Uterus (tissue), 4 donors: ENCODE measurements around the gene VRK3. TPM values are rescaled to one million over a fixed set of nuclear protein-coding genes. Genes with fewer than 3 reads are reported as not detected.
A peak's percentile ranks its signal among the peaks of the same experiment; 100 is the strongest.

Source experiments
- DNase-seq, 2 donors: peaks; one replicate each; pipeline ENCODE4 v3.0.0-alpha.2; 2019 to 2020
- H3K27ac ChIP-seq, 2 donors: fragments of 200-600 bp; sonication (generic); 1 replicate in 1 of 2; 2 replicates in 1 of 2; pipeline ENCODE4 v1.5.1; 2016 to 2018
- H3K27me3 ChIP-seq, 2 donors: fragments of 200-600 bp; sonication (generic); one replicate each; pipeline ENCODE4 v1.5.1; 2018 to 2019; ENCODE audit warnings: control low read depth in 1 of 2
- H3K36me3 ChIP-seq, 2 donors: fragments of 200-600 bp; sonication (generic); one replicate each; pipeline ENCODE4 v1.5.1; 2019; ENCODE audit warnings: control low read depth in 1 of 2
- H3K4me1 ChIP-seq, 2 donors: fragments of 200-600 bp; sonication (generic); one replicate each; pipeline ENCODE4 v1.5.1; 2018 to 2019; ENCODE audit warnings: control low read depth in 1 of 2
- H3K4me3 ChIP-seq, 2 donors: fragments of 200-600 bp; sonication (generic); 1 replicate in 1 of 2; 2 replicates in 1 of 2; pipeline ENCODE4 v1.5.1; 2018 to 2019; ENCODE audit warnings: mild to moderate bottlenecking in 1 of 2
- H3K9me3 ChIP-seq, 2 donors: fragments of 200-600 bp; sonication (generic); one replicate each; pipeline ENCODE4 v1.5.1; 2019; ENCODE audit warnings: control low read depth in 1 of 2
- POLR2A ChIP-seq, 2 donors: fragments of 450-650 bp; IDR thresholded peaks; one replicate each; pipeline ENCODE4 v1.6.1; 2016; ENCODE audit warnings: antibody characterized with exemption in 2 of 2, mild to moderate bottlenecking in 1 of 2, moderate library complexity in 1 of 2
- intact Hi-C: fragments of 100-400 bp; cut with DNase I; formaldehyde crosslinking; loops from one replicate; pipeline ENCODE4 v1.15.1; 2023; ENCODE audit warnings: low total_unique reads
- total RNA-seq, 4 donors: library from RNA; depleted of rRNA in 3 of 4; stranded (reverse); fragments of >200 nt in 3 of 4; gene quantifications; one replicate each; pipeline versions ENCODE4 v1.1.0 to v1.2.4, GENCODE V29; 2014 to 2023
- TF ChIP-seq, protein P1 (sequence below), 4 experiments: fragments of 200-600 bp in 2 of 4; fragments of 450-650 bp in 2 of 4; sonication (generic) in 2 of 4; IDR thresholded peaks; one replicate each; pipeline ENCODE4 v1.5.1; 2016 to 2019; ENCODE audit warnings: antibody characterized with exemption in 4 of 4, mild to moderate bottlenecking in 2 of 4, moderate library complexity in 1 of 4
- donor health status: DM: yes; HTN: yes; CAD: no.

VRK3 gene
- total RNA-seq, 4 donors from 2014 or later: 1.5 to 68.8 (median 37.1) TPM

GRCh38 chr19:50030225-50030624 is 5.1 kb upstream of the VRK3 start:
- no peaks in the 10 kb centered on the region for H3K9me3 ChIP-seq
- intact Hi-C loops: no loop called here
- no peak overlapping the region for H3K27ac ChIP-seq
- H3K36me3 ChIP-seq: no peaks in the 10 kb centered on the region
- H3K4me1 ChIP-seq: peaks cover 0 to 9% of the 10 kb centered on the region in 2 donors
- no peak for TF ChIP-seq POLR2A (IDR thresholded peaks at IDR 0.05)
- TF ChIP-seq, protein P1, sequence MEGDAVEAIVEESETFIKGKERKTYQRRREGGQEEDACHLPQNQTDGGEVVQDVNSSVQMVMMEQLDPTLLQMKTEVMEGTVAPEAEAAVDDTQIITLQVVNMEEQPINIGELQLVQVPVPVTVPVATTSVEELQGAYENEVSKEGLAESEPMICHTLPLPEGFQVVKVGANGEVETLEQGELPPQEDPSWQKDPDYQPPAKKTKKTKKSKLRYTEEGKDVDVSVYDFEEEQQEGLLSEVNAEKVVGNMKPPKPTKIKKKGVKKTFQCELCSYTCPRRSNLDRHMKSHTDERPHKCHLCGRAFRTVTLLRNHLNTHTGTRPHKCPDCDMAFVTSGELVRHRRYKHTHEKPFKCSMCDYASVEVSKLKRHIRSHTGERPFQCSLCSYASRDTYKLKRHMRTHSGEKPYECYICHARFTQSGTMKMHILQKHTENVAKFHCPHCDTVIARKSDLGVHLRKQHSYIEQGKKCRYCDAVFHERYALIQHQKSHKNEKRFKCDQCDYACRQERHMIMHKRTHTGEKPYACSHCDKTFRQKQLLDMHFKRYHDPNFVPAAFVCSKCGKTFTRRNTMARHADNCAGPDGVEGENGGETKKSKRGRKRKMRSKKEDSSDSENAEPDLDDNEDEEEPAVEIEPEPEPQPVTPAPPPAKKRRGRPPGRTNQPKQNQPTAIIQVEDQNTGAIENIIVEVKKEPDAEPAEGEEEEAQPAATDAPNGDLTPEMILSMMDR (IDR thresholded peaks at IDR 0.05): no peak
- no peak for DNase-seq
- H3K27me3 ChIP-seq: no peaks in the 10 kb centered on the region
- no peak overlapping the region for H3K4me3 ChIP-seq

GRCh38 chr19:50026550-50026906 is 1.4 kb upstream of the VRK3 start:
- DNase-seq: no peak
- no peak overlapping the region for H3K27ac ChIP-seq
- no peaks in the 10 kb centered on the region for H3K9me3 ChIP-seq
- no peak for TF ChIP-seq POLR2A (IDR thresholded peaks at IDR 0.05)
- TF ChIP-seq, protein P1 (IDR thresholded peaks at IDR 0.05): no peak
- no peaks in the 10 kb centered on the region for H3K27me3 ChIP-seq
- peak overlapping the region; percentile 81 to 97 for H3K4me3 ChIP-seq
- intact Hi-C loops: no loop called here
- peaks cover 0 to 14% of the 10 kb centered on the region in 2 donors for H3K4me1 ChIP-seq
- H3K36me3 ChIP-seq: no peaks in the 10 kb centered on the region

DNA sequence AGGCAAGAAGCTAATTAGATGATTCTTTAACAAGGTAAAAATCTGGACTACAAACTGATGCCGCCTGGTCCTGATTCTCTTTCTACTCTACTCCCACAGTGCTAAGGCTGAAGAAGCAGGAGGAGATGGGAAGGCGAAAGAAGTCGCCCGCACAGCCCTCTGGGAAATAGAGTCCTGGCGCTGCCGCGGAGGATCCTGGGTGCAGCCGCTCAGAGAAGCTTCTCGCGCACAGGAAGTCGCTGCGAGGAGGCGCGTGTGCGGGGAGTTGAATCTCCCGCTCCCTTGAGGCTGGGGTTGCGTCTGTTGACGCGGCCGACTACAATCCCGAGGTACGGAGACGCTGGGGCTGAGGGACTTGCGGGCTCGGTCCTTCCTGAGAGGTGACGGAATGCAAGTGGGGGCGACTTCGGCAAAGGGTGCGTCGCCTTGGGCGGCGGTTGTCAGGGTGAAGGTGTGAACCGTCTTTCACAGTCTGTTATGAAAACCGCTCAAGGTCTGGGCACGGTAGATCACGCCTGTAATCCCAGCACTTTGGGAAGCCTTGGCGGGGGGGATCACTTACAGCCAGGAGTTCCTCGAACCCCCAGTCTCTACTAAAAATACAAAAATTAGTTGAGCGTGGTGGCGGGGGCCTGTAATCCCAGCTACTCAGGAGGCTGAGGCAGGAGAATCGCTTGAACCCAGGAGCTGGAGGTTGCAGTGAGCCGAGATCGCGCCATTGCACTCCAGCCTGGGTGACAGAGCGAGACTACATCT is 800 bp upstream of the VRK3 start, which contains the start of gene ZNF473:
TSS of gene ZNF473 (plus strand) at position 212 of the 756 bp plus-strand sequence. CDS start 5,078 bp downstream, outside the sequence.
- intact Hi-C loops: no loop called here
- no peaks in the 10 kb centered on the region for H3K27me3 ChIP-seq

DNA sequence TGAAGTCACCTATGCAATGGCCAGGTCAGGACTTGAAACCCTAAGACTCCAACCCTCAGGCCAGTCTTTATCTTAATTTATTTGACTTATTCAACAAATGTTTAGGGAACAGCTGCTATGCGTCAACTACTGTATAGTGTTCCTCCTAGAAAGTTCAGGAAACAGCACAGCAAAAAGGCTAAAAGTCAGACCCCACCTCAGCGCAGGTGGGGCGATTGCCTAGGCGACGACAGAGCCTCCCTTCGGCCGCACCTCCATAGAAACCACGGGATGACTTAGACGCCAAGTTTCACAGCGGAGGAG is 502 bp downstream of the VRK3 start:
- H3K27me3 ChIP-seq: no peaks in the 10 kb centered on the region
- TF ChIP-seq POLR2A (IDR thresholded peaks at IDR 0.05): no peak
- TF ChIP-seq, protein P1 (IDR thresholded peaks at IDR 0.05): no peak
- peaks cover 0 to 14% of the 10 kb centered on the region in 2 donors for H3K4me1 ChIP-seq
- DNase-seq: no peak
- intact Hi-C loops: no loop called here
- H3K4me3 ChIP-seq: peak overlapping the region; percentile 84 to 97
- peak overlapping the region; percentile 88 to 91 for H3K27ac ChIP-seq
- H3K9me3 ChIP-seq: no peaks in the 10 kb centered on the region
- no peaks in the 10 kb centered on the region for H3K36me3 ChIP-seq

More for the DNA sequence above, 800 bp upstream of the VRK3 start, which contains the start of gene ZNF473:
- Histone ChIP-seq H3K36me3 (no peaks in the 10 kb centered on the region), H3K4me1 (peaks cover 0 to 14% of the 10 kb centered on the region in 2 donors), H3K27ac (peak within 1 kb of the TSS; percentile 88 to 91), H3K9me3 (no peaks in the 10 kb centered on the region), H3K4me3 (peak within 1 kb of the TSS; percentile 84 to 97)
- TF ChIP-seq, protein P1 (IDR thresholded peaks at IDR 0.05): no peak
- peak in 1 of 2 donors; percentile 63 for TF ChIP-seq POLR2A (IDR thresholded peaks at IDR 0.05)
- DNase-seq: peak; percentile 93 to 94

GRCh38 chr19:50022823-50023222 is 2.3 kb downstream of the VRK3 start:
- TF ChIP-seq, protein P1 (IDR thresholded peaks at IDR 0.05): no peak
- TF ChIP-seq POLR2A (IDR thresholded peaks at IDR 0.05): no peak
- intact Hi-C loops: no loop called here
- Histone ChIP-seq H3K36me3 (no peaks in the 10 kb centered on the region), H3K9me3 (no peaks in the 10 kb centered on the region), H3K4me3 (no peak overlapping the region), H3K27ac (no peak overlapping the region), H3K4me1 (peaks cover 0 to 14% of the 10 kb centered on the region in 2 donors), H3K27me3 (no peaks in the 10 kb centered on the region)
- no peak for DNase-seq
